Sigmoid colon (tissue), 7 donors: ENCODE measurements around the gene CNST. TPM values are rescaled to one million over a fixed set of nuclear protein-coding genes. Genes with fewer than 3 reads are reported as not detected.

Source experiments
- DNase-seq: peaks from one replicate; pipeline ENCODE4 v3.0.0-alpha.2; 2019
- H3K27ac ChIP-seq, 4 donors: fragments of 200-600 bp; sonication (generic); one replicate each; pipeline ENCODE4 v1.5.1; 2016 to 2019; ENCODE audit warnings: mild to moderate bottlenecking in 1 of 4
- H3K27me3 ChIP-seq, 3 donors: fragments of 200-600 bp; sonication (generic); one replicate each; pipeline ENCODE4 v1.5.1; 2019; ENCODE audit warnings: mild to moderate bottlenecking in 1 of 3
- H3K36me3 ChIP-seq, 4 donors: fragments of 200-600 bp; sonication (generic); one replicate each; pipeline ENCODE4 v1.5.1; 2016 to 2019
- H3K4me1 ChIP-seq, 4 donors: fragments of 200-600 bp; sonication (generic); one replicate each; pipeline ENCODE4 v1.5.1; 2017 to 2019
- H3K4me3 ChIP-seq, 4 donors: fragments of 200-600 bp; sonication (generic); one replicate each; pipeline ENCODE4 v1.5.1; 2017 to 2019; ENCODE audit warnings: mild to moderate bottlenecking in 2 of 4, moderate library complexity in 1 of 4
- H3K9me3 ChIP-seq, 4 donors: fragments of 200-600 bp in 3 of 4; sonication (generic) in 3 of 4; one replicate each; pipeline versions ENCODE4 v1.5.1 to v1.6.1; 2013 to 2019
- EP300 ChIP-seq, 4 donors: sonication (generic); formaldehyde crosslinking; IDR thresholded peaks; one replicate each; pipeline ENCODE4 v1.6.1; 2017; ENCODE audit warnings: antibody characterized with exemption in 4 of 4
- POLR2A ChIP-seq, 2 donors: fragments of 450-650 bp; IDR thresholded peaks; one replicate each; pipeline ENCODE4 v1.6.1; 2016; ENCODE audit warnings: antibody characterized with exemption in 2 of 2, mild to moderate bottlenecking in 2 of 2, moderate library complexity in 2 of 2
- POLR2AphosphoS5 ChIP-seq, 4 donors: sonication (generic); formaldehyde crosslinking; IDR thresholded peaks; one replicate each; pipeline ENCODE4 v1.6.1; 2017; ENCODE audit warnings: antibody characterized with exemption in 4 of 4
- WGBS, 2 donors: extraction: QIAGEN DNeasy Blood & Tissue Kit; methylation state at CpG; one replicate each; pipeline ENCODE4 v1.1.7; 2013; 5-methylcytosine and 5-hydroxymethylcytosine counted together
- intact Hi-C: fragments of 100-400 bp; cut with DNase I; formaldehyde crosslinking; loops from one replicate; pipeline ENCODE4 v1.15.1; 2023
- polyA plus RNA-seq, 3 donors: library from polyadenylated mRNA; stranded (reverse); fragments of 200-250 nt; gene quantifications; one replicate each; pipeline ENCODE4 v1.2.3, GENCODE V29; 2013
- total RNA-seq, 4 donors: library from RNA; depleted of rRNA; stranded (reverse); fragments of >200 nt; gene quantifications; one replicate each; pipeline ENCODE4 v1.1.0, GENCODE V29; 2016
- TF ChIP-seq, protein P1 (sequence below), 4 experiments: fragments of 450-650 bp in 3 of 4; fragments of 200-600 bp in 1 of 4; IDR thresholded peaks; one replicate each; pipeline ENCODE4 v1.5.1; 2016 to 2019; ENCODE audit warnings: antibody characterized with exemption in 4 of 4, mild to moderate bottlenecking in 3 of 4, moderate library complexity in 2 of 4
- donor health status: healthy with polysubstance abuse.
- donor health status: Bipolar disorder and iron deficiency.
- donor health status: healthy.

The CNST gene
- total and polyA plus RNA-seq, 7 donors = 9.0 to 39.2 (median 26.0) TPM

DNA sequence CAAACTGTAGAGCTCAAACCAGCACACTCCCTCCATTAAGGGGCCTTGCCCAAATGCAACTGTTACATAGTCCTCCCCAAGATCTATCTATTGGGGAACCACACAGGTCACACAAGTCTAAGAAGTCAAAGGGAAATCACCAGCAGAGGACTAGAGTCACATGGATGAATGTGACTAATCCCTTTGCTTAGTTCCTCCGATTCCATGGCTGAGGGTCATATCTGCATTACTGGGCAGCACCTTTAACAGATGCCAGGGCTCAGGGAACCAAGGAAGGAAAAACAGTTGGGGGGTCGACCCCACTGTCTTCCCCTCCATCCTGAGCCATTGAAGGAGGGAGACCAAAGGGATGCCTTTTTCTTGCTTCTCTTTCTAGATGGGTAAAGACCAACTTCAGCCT, 35.8 kb upstream of the CNST start:
- intact Hi-C loops = no loop called here
- no peak for TF ChIP-seq EP300 (IDR thresholded peaks at IDR 0.05)
- TF ChIP-seq, protein P1, sequence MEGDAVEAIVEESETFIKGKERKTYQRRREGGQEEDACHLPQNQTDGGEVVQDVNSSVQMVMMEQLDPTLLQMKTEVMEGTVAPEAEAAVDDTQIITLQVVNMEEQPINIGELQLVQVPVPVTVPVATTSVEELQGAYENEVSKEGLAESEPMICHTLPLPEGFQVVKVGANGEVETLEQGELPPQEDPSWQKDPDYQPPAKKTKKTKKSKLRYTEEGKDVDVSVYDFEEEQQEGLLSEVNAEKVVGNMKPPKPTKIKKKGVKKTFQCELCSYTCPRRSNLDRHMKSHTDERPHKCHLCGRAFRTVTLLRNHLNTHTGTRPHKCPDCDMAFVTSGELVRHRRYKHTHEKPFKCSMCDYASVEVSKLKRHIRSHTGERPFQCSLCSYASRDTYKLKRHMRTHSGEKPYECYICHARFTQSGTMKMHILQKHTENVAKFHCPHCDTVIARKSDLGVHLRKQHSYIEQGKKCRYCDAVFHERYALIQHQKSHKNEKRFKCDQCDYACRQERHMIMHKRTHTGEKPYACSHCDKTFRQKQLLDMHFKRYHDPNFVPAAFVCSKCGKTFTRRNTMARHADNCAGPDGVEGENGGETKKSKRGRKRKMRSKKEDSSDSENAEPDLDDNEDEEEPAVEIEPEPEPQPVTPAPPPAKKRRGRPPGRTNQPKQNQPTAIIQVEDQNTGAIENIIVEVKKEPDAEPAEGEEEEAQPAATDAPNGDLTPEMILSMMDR (IDR thresholded peaks at IDR 0.05) = no peak
- no peak for TF ChIP-seq POLR2AphosphoS5 (IDR thresholded peaks at IDR 0.05)
- no peak for TF ChIP-seq POLR2A (IDR thresholded peaks at IDR 0.05)
- WGBS, 2 donors = 77 to 82% methylated on average over 2 of the region's 2 CpGs
- Histone ChIP-seq H3K27me3 (no peaks in the 10 kb centered on the region), H3K4me1 (no peaks in the 10 kb centered on the region), H3K9me3 (peaks cover 0 to 3% (median 0%) of the 10 kb centered on the region in 4 donors), H3K36me3 (no peaks in the 10 kb centered on the region), H3K27ac (no peak overlapping the region), H3K4me3 (no peak overlapping the region)
- DNase-seq = no peak

DNA sequence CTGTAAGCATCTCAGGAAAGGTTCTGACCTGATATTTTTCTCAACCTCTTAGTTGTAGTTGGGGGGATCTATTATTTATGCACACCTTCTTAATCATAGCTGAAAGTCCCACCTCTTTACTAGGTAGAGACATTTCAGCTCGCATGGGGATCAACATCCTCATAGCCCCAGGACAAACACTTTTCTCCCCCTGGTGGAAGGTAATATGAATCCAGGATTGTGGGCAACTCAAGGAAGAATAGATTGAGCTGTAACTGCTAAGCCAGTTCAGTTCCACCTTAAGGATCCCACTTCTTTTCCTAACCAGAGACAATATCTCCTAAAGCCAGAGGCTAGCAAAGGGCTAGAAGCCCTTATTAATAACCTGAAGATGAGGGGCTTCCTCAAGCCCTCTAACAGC, 33.7 kb upstream of the CNST start:
- intact Hi-C loops = no loop called here
- 44 to 67% methylated on average over 1 of the region's 1 CpG for WGBS, 2 donors
- no peaks in the 10 kb centered on the region for H3K36me3 ChIP-seq
- no peak overlapping the region for H3K4me3 ChIP-seq
- TF ChIP-seq, protein P1 (IDR thresholded peaks at IDR 0.05) = no peak
- no peak for TF ChIP-seq POLR2AphosphoS5 (IDR thresholded peaks at IDR 0.05)
- no peak for TF ChIP-seq EP300 (IDR thresholded peaks at IDR 0.05)
- TF ChIP-seq POLR2A (IDR thresholded peaks at IDR 0.05) = no peak
- no peak overlapping the region for H3K27ac ChIP-seq
- no peaks in the 10 kb centered on the region for H3K4me1 ChIP-seq
- no peak for DNase-seq
- H3K9me3 ChIP-seq = peaks cover 0 to 3% (median 0%) of the 10 kb centered on the region in 4 donors
- H3K27me3 ChIP-seq = no peaks in the 10 kb centered on the region

DNA sequence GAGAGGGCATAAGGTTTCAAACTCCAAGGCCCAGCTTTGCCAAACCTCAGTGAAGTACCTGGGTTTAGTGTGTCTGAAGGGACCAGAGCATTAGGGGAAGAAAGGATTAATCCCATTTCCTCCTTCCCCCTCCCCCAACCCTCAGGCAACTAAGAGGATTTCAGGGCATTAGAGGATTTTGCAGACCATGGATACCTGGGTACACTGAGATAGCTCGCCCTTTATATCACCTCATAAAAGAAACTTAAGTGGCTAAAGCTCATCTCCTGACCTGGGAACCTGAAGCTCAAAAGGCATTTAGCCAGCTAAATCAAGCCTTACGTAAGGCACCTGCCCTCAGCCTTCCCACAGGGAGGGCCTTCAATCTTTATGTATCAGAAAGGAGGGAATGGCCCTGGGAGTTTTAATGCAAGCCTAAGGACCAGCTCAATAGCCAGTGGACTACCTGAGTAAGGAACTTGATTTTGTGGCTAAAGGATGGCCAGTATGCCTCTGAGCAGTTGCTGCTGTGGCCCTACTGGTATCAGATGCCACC, 32.8 kb upstream of the CNST start:
- no peak overlapping the region for H3K27ac ChIP-seq
- no peak overlapping the region for H3K4me3 ChIP-seq
- H3K27me3 ChIP-seq = no peaks in the 10 kb centered on the region
- H3K9me3 ChIP-seq = peaks cover 0 to 3% (median 0%) of the 10 kb centered on the region in 4 donors
- no peaks in the 10 kb centered on the region for H3K4me1 ChIP-seq
- intact Hi-C loops = no loop called here
- 86 to 92% methylated on average over 2 of the region's 2 CpGs for WGBS, 2 donors
- no peak for TF ChIP-seq POLR2AphosphoS5 (IDR thresholded peaks at IDR 0.05)
- no peak for TF ChIP-seq EP300 (IDR thresholded peaks at IDR 0.05)
- TF ChIP-seq POLR2A (IDR thresholded peaks at IDR 0.05) = no peak
- TF ChIP-seq, protein P1 (IDR thresholded peaks at IDR 0.05) = no peak
- no peaks in the 10 kb centered on the region for H3K36me3 ChIP-seq
- no peak for DNase-seq

DNA sequence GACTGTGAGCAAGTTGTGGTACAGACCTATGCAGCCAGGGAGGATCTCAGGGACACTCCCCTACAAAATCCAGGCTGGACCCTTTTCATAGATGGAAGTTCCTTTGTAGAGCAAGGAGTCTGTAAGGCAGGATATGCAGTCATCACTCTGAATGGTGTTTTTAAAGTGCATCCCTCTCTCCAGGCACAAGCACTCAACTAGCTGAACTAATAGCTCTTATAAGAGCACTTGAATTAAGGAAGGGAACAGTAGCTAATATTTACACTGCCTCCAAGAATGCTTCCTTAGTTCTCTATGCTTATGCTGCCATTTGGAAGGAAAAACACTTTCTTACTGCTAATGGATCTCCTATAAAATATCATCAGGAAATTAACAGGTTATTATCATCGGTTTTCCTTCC, 32.1 kb upstream of the CNST start:
- Histone ChIP-seq H3K9me3 (peaks cover 0 to 3% (median 0%) of the 10 kb centered on the region in 4 donors), H3K4me3 (no peak overlapping the region), H3K27me3 (no peaks in the 10 kb centered on the region), H3K4me1 (no peaks in the 10 kb centered on the region), H3K27ac (no peak overlapping the region), H3K36me3 (no peaks in the 10 kb centered on the region)
- WGBS, 2 donors = 86 to 94% methylated on average over 1 of the region's 1 CpG
- intact Hi-C loops = no loop called here
- no peak for DNase-seq
- TF ChIP-seq POLR2AphosphoS5 (IDR thresholded peaks at IDR 0.05) (no peak), POLR2A (IDR thresholded peaks at IDR 0.05) (no peak), EP300 (IDR thresholded peaks at IDR 0.05) (no peak)
- TF ChIP-seq, protein P1 (IDR thresholded peaks at IDR 0.05) = no peak

DNA sequence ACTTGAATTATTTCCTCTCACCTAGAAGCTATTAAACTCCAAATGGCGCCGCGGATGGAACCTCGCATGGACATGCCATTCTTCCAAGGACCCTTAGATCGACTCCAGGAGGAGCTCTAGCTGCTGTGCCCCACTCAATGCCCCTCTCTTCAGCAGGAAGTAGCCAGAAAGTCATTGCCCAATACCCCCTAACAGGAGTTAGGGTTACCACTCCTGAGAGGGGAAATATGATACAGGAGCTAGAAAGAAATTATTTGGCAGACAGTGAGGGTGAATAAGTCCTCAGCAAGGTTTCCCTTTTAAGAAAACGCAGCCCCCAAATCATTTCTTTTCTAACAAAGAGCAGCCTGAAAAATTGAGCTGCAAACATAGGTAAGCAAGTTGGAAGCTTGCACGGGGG, 28.8 kb upstream of the CNST start:
- no peak for DNase-seq
- 82 to 83% methylated on average over 7 of the region's 7 CpGs for WGBS, 2 donors
- no peak for TF ChIP-seq EP300 (IDR thresholded peaks at IDR 0.05)

More for the DNA sequence above, 28.8 kb upstream of the CNST start:
- Histone ChIP-seq H3K27ac (no peak overlapping the region), H3K4me3 (no peak overlapping the region), H3K4me1 (no peaks in the 10 kb centered on the region), H3K9me3 (no peaks in the 10 kb centered on the region), H3K36me3 (peaks cover 0 to 30% (median 7%) of the 10 kb centered on the region in 4 donors), H3K27me3 (no peaks in the 10 kb centered on the region)
- intact Hi-C loops = no loop called here
